KMS-11 (cell line): Measurements from ENCODE around the gene DHFR2.
"Not testable (repeated sequence)": the region's sequence is repeated elsewhere in the genome, so short reads cannot be mapped to it uniquely, and the experiment has no call there.

Experiments used
- H2AFZ ChIP-seq: fragments of 200-600 bp; sonication (generic); 2 replicates; pipeline ENCODE4 v1.6.1; 2016; ENCODE audit warnings: antibody characterized with exemption, mixed run types, low read depth
- H3K27ac ChIP-seq: fragments of 200-600 bp; sonication (generic); 2 replicates; pipeline ENCODE4 v1.6.1; 2016; ENCODE audit warnings: mild to moderate bottlenecking, mixed run types
- H3K27me3 ChIP-seq: fragments of 200-600 bp; sonication (generic); 2 replicates; pipeline ENCODE4 v1.6.1; 2017; ENCODE audit warnings: mild to moderate bottlenecking, low read depth, mixed run types, moderate library complexity; ENCODE audit not compliant: insufficient read depth
- H3K36me3 ChIP-seq: fragments of 200-600 bp; sonication (generic); 2 replicates; pipeline ENCODE4 v1.6.1; 2017; ENCODE audit warnings: mild to moderate bottlenecking, mixed run types; ENCODE audit not compliant: insufficient read depth
- H3K4me1 ChIP-seq: fragments of 200-600 bp; sonication (generic); 2 replicates; pipeline ENCODE4 v1.6.1; 2016; ENCODE audit warnings: mild to moderate bottlenecking, low read depth, mixed run types; ENCODE audit not compliant: poor library complexity, severe bottlenecking
- H3K4me2 ChIP-seq: fragments of 200-600 bp; sonication (generic); 2 replicates; pipeline ENCODE4 v1.7.0; 2016; ENCODE audit warnings: mild to moderate bottlenecking, mixed run types
- H3K4me3 ChIP-seq: fragments of 200-600 bp; sonication (generic); IDR thresholded peaks from 2 replicates; pipeline ENCODE4 v1.6.1; 2017; ENCODE audit warnings: low read depth, low read length, mixed read lengths; ENCODE audit not compliant: insufficient read depth
- H3K79me2 ChIP-seq: fragments of 200-600 bp; sonication (generic); 2 replicates; pipeline ENCODE4 v1.6.1; 2016; ENCODE audit warnings: low read depth, mixed run types; ENCODE audit not compliant: insufficient read depth
- H3K9ac ChIP-seq: fragments of 200-600 bp; sonication (generic); 2 replicates; pipeline ENCODE4 v1.6.1; 2016; ENCODE audit warnings: mild to moderate bottlenecking, mixed run types
- H4K20me1 ChIP-seq: fragments of 200-600 bp; sonication (generic); 2 replicates; pipeline ENCODE4 v1.6.1; 2016; ENCODE audit warnings: mild to moderate bottlenecking, mixed run types; ENCODE audit not compliant: insufficient read depth
- TF ChIP-seq, protein P1 (sequence below): fragments of 200-600 bp; sonication (generic); conservative IDR thresholded peaks from 2 replicates; pipeline ENCODE4 v1.6.1; 2017; ENCODE audit warnings: low read depth, mild to moderate bottlenecking, antibody characterized with exemption, low read length, moderate library complexity, mixed read lengths

Gene DHFR2

DNA sequence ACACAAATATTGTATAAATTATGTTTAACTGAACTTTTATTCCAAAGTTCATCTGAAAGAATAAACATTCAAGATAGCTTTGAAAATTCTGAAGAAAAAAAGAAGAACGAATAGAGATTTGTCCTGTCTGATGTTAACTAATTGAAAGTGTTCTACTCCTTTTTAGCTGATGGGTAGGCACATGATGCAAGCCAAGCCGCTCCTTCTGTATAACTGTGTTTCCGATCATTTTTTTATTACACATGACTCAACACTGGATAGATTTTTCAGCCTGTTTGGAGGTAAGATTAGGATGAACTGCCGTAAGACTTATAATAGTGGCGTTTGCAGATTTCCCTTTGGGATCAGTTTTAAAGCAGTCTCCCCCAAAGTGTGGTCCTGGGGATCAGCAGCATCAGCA is 19.2 kb upstream of the DHFR2 start:
- Histone ChIP-seq H3K27ac (no peak overlapping the region), H3K79me2 (0 out of 2 replicates have a peak, but pooled peaks cover 3% of the 10 kb centered on the region)

GRCh38 chr3:94080552-94080951 is 17.8 kb upstream of the DHFR2 start:
- not testable (repeated sequence) for H2AFZ ChIP-seq, H3K27ac ChIP-seq, H3K9ac ChIP-seq, H4K20me1 ChIP-seq, H3K79me2 ChIP-seq, H3K27me3 ChIP-seq, H3K36me3 ChIP-seq, H3K4me3 ChIP-seq, H3K4me2 ChIP-seq
- H3K4me1 ChIP-seq: peaks cover 18% of the 10 kb centered on the region

More for the DNA sequence above, 19.2 kb upstream of the DHFR2 start:
- Histone ChIP-seq H3K9ac (no peak overlapping the region), H3K4me3 (no peak overlapping the region), H3K4me2 (no peak overlapping the region), H4K20me1 (no peaks in the 10 kb centered on the region), H3K27me3 (no peaks in the 10 kb centered on the region), H3K4me1 (peaks cover 18% of the 10 kb centered on the region), H3K36me3 (no peaks in the 10 kb centered on the region), H2AFZ (no peak overlapping the region)
- TF ChIP-seq, protein P1, sequence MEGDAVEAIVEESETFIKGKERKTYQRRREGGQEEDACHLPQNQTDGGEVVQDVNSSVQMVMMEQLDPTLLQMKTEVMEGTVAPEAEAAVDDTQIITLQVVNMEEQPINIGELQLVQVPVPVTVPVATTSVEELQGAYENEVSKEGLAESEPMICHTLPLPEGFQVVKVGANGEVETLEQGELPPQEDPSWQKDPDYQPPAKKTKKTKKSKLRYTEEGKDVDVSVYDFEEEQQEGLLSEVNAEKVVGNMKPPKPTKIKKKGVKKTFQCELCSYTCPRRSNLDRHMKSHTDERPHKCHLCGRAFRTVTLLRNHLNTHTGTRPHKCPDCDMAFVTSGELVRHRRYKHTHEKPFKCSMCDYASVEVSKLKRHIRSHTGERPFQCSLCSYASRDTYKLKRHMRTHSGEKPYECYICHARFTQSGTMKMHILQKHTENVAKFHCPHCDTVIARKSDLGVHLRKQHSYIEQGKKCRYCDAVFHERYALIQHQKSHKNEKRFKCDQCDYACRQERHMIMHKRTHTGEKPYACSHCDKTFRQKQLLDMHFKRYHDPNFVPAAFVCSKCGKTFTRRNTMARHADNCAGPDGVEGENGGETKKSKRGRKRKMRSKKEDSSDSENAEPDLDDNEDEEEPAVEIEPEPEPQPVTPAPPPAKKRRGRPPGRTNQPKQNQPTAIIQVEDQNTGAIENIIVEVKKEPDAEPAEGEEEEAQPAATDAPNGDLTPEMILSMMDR: no peak

- Histone ChIP-seq H3K27ac (no peak overlapping the region), H4K20me1 (no peaks in the 10 kb centered on the region), H3K79me2 (0 out of 2 replicates have a peak, but pooled peaks cover 3% of the 10 kb centered on the region), H3K4me1 (peaks cover 13% of the 10 kb centered on the region), H3K36me3 (no peaks in the 10 kb centered on the region), H3K27me3 (no peaks in the 10 kb centered on the region), H3K4me3 (no peak overlapping the region), H3K9ac (no peak overlapping the region), H2AFZ (no peak overlapping the region), H3K4me2 (no peak overlapping the region)
- TF ChIP-seq, protein P1: no peak
These were observed 13.3 kb upstream of the DHFR2 start for GRCh38 chr3:94076055-94076454.

DNA sequence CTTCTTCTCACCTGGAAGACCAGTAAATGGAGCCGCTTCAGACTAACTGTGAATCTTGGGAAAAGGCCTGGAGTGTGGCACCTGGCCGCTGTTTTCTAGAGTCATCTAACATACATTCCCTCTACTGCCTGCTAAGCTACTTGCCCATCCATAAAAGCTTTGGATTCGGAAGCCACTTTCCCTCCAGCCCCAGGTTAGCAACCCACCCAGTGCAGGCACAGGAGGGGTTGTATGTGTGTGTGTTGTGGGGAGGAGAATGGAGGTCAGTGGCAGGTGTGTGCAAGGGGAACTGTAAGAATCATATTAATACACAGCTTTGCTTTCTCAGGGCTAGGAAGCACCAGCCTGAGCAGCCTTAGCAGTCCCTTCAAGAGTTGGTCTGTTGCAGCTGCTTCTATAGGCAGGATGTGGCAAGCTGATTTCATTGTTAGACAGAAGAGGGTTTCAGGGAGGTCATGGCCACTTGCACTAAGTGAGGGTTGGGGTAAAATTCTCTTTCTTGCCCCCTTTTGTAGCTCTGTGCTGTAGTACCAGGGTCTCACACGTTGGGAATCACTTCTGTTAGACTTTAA is 9.1 kb upstream of the DHFR2 start:
- Histone ChIP-seq H3K36me3 (no peaks in the 10 kb centered on the region), H3K4me2 (no peak overlapping the region), H3K4me1 (peaks cover 37% of the 10 kb centered on the region), H2AFZ (no peak overlapping the region), H3K4me3 (no peak overlapping the region), H3K9ac (no peak overlapping the region), H3K79me2 (0 out of 2 replicates have a peak, but pooled peaks cover 5% of the 10 kb centered on the region), H4K20me1 (no peaks in the 10 kb centered on the region), H3K27me3 (no peaks in the 10 kb centered on the region), H3K27ac (no peak overlapping the region)
- TF ChIP-seq, protein P1: no peak

- Histone ChIP-seq H3K27me3 (no peaks in the 10 kb centered on the region), H3K4me1 (peaks cover 37% of the 10 kb centered on the region), H4K20me1 (no peaks in the 10 kb centered on the region), H2AFZ (no peak overlapping the region), H3K27ac (no peak overlapping the region), H3K9ac (no peak overlapping the region), H3K36me3 (no peaks in the 10 kb centered on the region), H3K4me2 (no peak overlapping the region), H3K79me2 (0 out of 2 replicates have a peak, but pooled peaks cover 5% of the 10 kb centered on the region), H3K4me3 (no peak overlapping the region)
- TF ChIP-seq, protein P1: no peak
These were observed 7.7 kb upstream of the DHFR2 start for GRCh38 chr3:94070341-94070911.
